MCF 10A (cell line): ENCODE results near the gene DDX31. TPM values are rescaled to one million over a fixed set of nuclear protein-coding genes. Genes with fewer than 3 reads are reported as not detected.

ENCODE experiments used
- BruUV-seq: library from RNA; stranded (reverse); fragments of 400-500 nt; replicated peaks from 2 replicates; lab custom pipeline; 2021; lab: Mats Ljungman, UMichigan
- CTCF ChIA-PET: fragments of 300-600 bp; sonication (Branson Sonifier 250); formaldehyde crosslinking; extraction: SDS; loops from one replicate; lab custom pipeline; 2021; ENCODE audit warnings: antibody characterized with exemption, inconsistent platforms; lab: Yijun Ruan, JAX
- POLR2A ChIA-PET: fragments of 300-600, 350-650 bp; sonication (Branson Sonifier 250); formaldehyde crosslinking; extraction: SDS; loops from one replicate; lab custom pipeline; 2020; ENCODE audit warnings: antibody characterized with exemption, inconsistent platforms; lab: Yijun Ruan, JAX
- DNase-seq: peaks from one replicate; pipeline ENCODE4 v3.0.0-alpha.2; 2018; ENCODE audit not compliant: unreplicated experiment
- H3K27ac Mint-ChIP-seq: one replicate; pipeline ENCODE4 v1.8.0; 2022; ENCODE audit warnings: mild to moderate bottlenecking, low read depth, mixed read lengths; ENCODE audit not compliant: unreplicated experiment
- H3K27me3 Mint-ChIP-seq: one replicate; pipeline ENCODE4 v1.8.0; 2022; ENCODE audit warnings: mixed read lengths; ENCODE audit not compliant: insufficient read depth, unreplicated experiment
- H3K36me3 Mint-ChIP-seq: one replicate; pipeline ENCODE4 v1.8.0; 2022; ENCODE audit warnings: mild to moderate bottlenecking, moderate library complexity, mixed read lengths; ENCODE audit not compliant: insufficient read depth, unreplicated experiment
- H3K4me1 Mint-ChIP-seq: one replicate; pipeline ENCODE4 v1.8.0; 2022; ENCODE audit warnings: mixed read lengths; ENCODE audit not compliant: insufficient read depth, unreplicated experiment
- H3K4me3 Mint-ChIP-seq: one replicate; pipeline ENCODE4 v1.8.0; 2022; ENCODE audit warnings: mild to moderate bottlenecking, moderate library complexity, mixed read lengths; ENCODE audit not compliant: unreplicated experiment
- H3K9me3 Mint-ChIP-seq: one replicate; pipeline ENCODE4 v1.8.0; 2022; ENCODE audit warnings: mixed read lengths; ENCODE audit not compliant: unreplicated experiment
- intact Hi-C: fragments of 100-400 bp; cut with micrococcal nuclease; formaldehyde crosslinking; loops from 2 replicates; pipeline ENCODE4 v1.14.1; 2022
- total RNA-seq: library from RNA; stranded (reverse); gene quantifications from 2 replicates; pipeline ENCODE4 v1.2.3, GENCODE V29; 2022
- TF ChIP-seq, protein P1 (sequence below): fragments of 200-600 bp; IDR thresholded peaks from one replicate; pipeline ENCODE4 v1.8.0; 2022; ENCODE audit warnings: antibody characterized with exemption, mild to moderate bottlenecking; ENCODE audit not compliant: unreplicated experiment

DDX31 gene
- total RNA-seq, 1 experiment from 2014 or later: 28.8 TPM

DNA sequence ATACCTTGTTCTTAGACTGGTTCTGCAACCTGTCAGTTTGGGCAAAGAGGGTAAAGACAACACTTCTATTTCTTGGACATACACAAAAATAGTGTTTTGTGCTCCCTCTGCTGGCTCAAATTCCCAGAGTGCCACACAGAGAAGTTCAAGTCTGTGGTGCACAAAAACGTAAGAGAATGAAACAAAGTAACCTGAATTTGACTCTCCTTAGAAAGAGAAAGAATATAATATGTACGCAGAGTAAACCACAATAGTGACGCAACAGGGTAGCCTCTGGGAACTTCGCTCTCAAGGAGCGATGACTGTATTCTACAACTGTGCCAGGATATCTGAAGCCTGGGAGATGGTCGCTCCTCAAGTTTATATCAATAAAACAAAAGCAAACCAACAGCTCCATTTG is 18.5 kb downstream of the DDX31 start:
- DNase-seq: peak; percentile 86
- peak overlapping the region; percentile 16 for H3K4me3 Mint-ChIP-seq
- no peaks in the 10 kb centered on the region for H3K27me3 Mint-ChIP-seq
- no peak overlapping the region for H3K27ac Mint-ChIP-seq
- intact Hi-C loops: loop anchor here (1.0 kb wide), 2 partner anchors 144 to 149 kb away; no protein-coding TSS in a partner anchor
- no TSS peak for BruUV-seq
- ChIA-PET POLR2A (interaction anchor here (0.9 kb wide), 1 partner anchor 14 kb away, joined by 3 read pairs; no protein-coding TSS in a partner anchor), CTCF (interaction anchor here (0.6 to 2.1 kb wide), 19 partner anchors 10 to 1473 kb away, joined by 3 to 7 read pairs (median 4); partner anchors contain the start of gene BARHL1)
- H3K36me3 Mint-ChIP-seq: peaks cover 67% of the 10 kb centered on the region
- TF ChIP-seq, protein P1, sequence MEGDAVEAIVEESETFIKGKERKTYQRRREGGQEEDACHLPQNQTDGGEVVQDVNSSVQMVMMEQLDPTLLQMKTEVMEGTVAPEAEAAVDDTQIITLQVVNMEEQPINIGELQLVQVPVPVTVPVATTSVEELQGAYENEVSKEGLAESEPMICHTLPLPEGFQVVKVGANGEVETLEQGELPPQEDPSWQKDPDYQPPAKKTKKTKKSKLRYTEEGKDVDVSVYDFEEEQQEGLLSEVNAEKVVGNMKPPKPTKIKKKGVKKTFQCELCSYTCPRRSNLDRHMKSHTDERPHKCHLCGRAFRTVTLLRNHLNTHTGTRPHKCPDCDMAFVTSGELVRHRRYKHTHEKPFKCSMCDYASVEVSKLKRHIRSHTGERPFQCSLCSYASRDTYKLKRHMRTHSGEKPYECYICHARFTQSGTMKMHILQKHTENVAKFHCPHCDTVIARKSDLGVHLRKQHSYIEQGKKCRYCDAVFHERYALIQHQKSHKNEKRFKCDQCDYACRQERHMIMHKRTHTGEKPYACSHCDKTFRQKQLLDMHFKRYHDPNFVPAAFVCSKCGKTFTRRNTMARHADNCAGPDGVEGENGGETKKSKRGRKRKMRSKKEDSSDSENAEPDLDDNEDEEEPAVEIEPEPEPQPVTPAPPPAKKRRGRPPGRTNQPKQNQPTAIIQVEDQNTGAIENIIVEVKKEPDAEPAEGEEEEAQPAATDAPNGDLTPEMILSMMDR: peak; percentile 42
- no peaks in the 10 kb centered on the region for H3K9me3 Mint-ChIP-seq
- peaks cover 7% of the 10 kb centered on the region for H3K4me1 Mint-ChIP-seq

DNA sequence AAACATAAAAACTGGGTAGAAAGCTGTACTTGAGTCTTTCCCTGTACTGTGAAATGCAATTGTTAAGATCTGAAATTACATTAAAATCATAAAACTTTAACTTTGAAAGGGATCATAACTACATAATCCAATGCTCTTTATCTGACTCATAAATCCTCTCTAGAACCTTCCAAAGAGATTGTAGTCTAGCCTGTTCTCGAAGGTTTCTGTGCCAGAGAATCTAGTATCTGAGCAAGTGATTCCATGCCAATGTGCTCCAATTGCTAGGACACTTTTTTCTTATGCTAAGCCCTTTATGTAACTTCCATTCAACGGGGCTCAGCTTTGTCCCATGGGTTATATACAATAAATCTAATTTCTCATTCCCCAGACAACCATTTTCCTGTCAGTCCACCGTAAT is 21.1 kb downstream of the DDX31 start:
- Mint-ChIP-seq H3K4me1 (peaks cover 7% of the 10 kb centered on the region), H3K27me3 (no peaks in the 10 kb centered on the region), H3K27ac (no peak overlapping the region), H3K9me3 (no peaks in the 10 kb centered on the region), H3K4me3 (no peak overlapping the region), H3K36me3 (peaks cover 70% of the 10 kb centered on the region)
- CTCF ChIA-PET: interaction anchor here (0.8 kb wide), 1 partner anchor 9 kb away, joined by 3 read pairs; no protein-coding TSS in a partner anchor
- TF ChIP-seq, protein P1: no peak
- BruUV-seq: no TSS peak
- no peak for DNase-seq
- intact Hi-C loops: no loop called here
- POLR2A ChIA-PET: no interaction called here

GRCh38 chr9:132648283-132648682 is 21.5 kb downstream of the DDX31 start:
- no peaks in the 10 kb centered on the region for H3K27me3 Mint-ChIP-seq
- peaks cover 71% of the 10 kb centered on the region for H3K36me3 Mint-ChIP-seq
- ChIA-PET CTCF (interaction anchor here (0.8 kb wide), 1 partner anchor 10 kb away, joined by 3 read pairs; no protein-coding TSS in a partner anchor), POLR2A (no interaction called here)
- DNase-seq: no peak
- no peak overlapping the region for H3K4me3 Mint-ChIP-seq
- H3K4me1 Mint-ChIP-seq: peaks cover 7% of the 10 kb centered on the region
- intact Hi-C loops: no loop called here
- no TSS peak for BruUV-seq
- TF ChIP-seq, protein P1: no peak
- no peak overlapping the region for H3K27ac Mint-ChIP-seq
- H3K9me3 Mint-ChIP-seq: no peaks in the 10 kb centered on the region

DNA sequence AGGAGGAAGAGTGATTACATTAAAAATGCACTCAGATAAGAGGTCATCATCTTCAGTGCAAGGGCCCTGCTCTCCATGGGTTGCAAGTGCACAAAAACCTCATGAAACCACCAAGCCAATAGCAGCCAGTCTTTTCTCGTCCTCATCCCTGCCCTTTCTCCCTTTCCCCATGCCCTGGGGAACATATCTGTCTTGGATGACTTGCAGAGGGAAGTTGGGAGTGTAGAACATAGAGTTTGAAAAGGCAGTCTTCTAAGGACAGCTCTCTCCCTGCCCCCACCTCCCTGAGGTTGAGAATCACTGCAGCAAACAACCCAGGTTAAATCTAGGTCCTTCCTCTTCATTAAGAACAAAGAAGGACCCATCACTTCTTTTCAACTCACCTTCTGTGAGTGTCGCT is 22.0 kb downstream of the DDX31 start:
- H3K4me1 Mint-ChIP-seq: peaks cover 7% of the 10 kb centered on the region
- ChIA-PET CTCF (no interaction called here), POLR2A (no interaction called here)
- no peak overlapping the region for H3K27ac Mint-ChIP-seq
- intact Hi-C loops: no loop called here
- BruUV-seq: no TSS peak
- no peaks in the 10 kb centered on the region for H3K27me3 Mint-ChIP-seq
- no peak for DNase-seq
- no peaks in the 10 kb centered on the region for H3K9me3 Mint-ChIP-seq
- TF ChIP-seq, protein P1: no peak
- no peak overlapping the region for H3K4me3 Mint-ChIP-seq
- H3K36me3 Mint-ChIP-seq: peaks cover 71% of the 10 kb centered on the region
